ENCODE data around the gene CORO2A.

- TF ChIP-seq CTCF (IDR thresholded peaks at IDR 0.05) (no peak), POLR2A (IDR thresholded peaks at IDR 0.05) (no peak)
Measured at GRCh38 chr9:98132806-98133631, 59.4 kb downstream of the CORO2A start.
